ENCODE data around the gene RARB. TPM values are rescaled to one million over a fixed set of nuclear protein-coding genes. Genes with fewer than 3 reads are reported as not detected.

The RARB gene
- total and polyA plus RNA-seq, 9 of the 15 experiments (the other 6 are each of a cell fraction or from before 2014, with no cell fraction given) = 0.15 to 1.3 (median 0.27) TPM

GRCh38 chr3:25457671-25458419 is 29.8 kb downstream of the RARB start:
- no peaks in the 10 kb centered on the region for H3K36me3 ChIP-seq (ENCODE audit: control insufficient read depth, insufficient read depth, low read length)
- no peaks in the 10 kb centered on the region for H3K79me2 ChIP-seq (ENCODE audit: control insufficient read depth, insufficient read depth, low read length)
- H3K4me2 ChIP-seq (ENCODE audit: insufficient read depth, low read length) = no peak overlapping the region
- in situ Hi-C loops (cut with MboI) (no loop called here), intact Hi-C loops (cut with micrococcal nuclease) (no loop called here)
- H3K4me3 ChIP-seq = no peak overlapping the region
- FAIRE-seq = no peak
- no peaks in the 10 kb centered on the region for H4K20me1 ChIP-seq (replicated peaks; ENCODE audit: control insufficient read depth, insufficient read depth, low read length)
- 0% methylated on average over 7 of the region's 7 CpGs for WGBS (ENCODE audit: insufficient coverage, low coverage, missing lambda C conversion rate)
- H3K9me3 ChIP-seq (replicated peaks; ENCODE audit: control insufficient read depth, insufficient read depth, low read depth, low read length) = no peaks in the 10 kb centered on the region
- ATAC-seq = no peak
- TF ChIP-seq ATF3 (IDR thresholded peaks at IDR 0.05) (peak; percentile 45; the same call in 1 of the 2 replicates), ATF3 (CRISPR knock-in tag; conservative IDR thresholded peaks at IDR 0.05) (no peak), HOMEZ (CRISPR knock-in tag; IDR thresholded peaks at IDR 0.05) (no peak), RAD21 (CRISPR knock-in tag; conservative IDR thresholded peaks at IDR 0.05 in 1 of 2, IDR thresholded peaks at IDR 0.05 in 1 of 2) (no peak)
- no TSS peak for BruUV-seq (replicated peaks)
- no peak overlapping the region for H2AFZ ChIP-seq (ENCODE audit: low read depth, low read length)
- ChIA-PET POLR2A (no interaction called here), CTCF (ENCODE audit: low intra/inter-chr PET ratio) (no interaction called here)
- no peaks in the 10 kb centered on the region for H3K4me1 ChIP-seq (replicated peaks in 1 of 2; ENCODE audit: control insufficient read depth in 2 of 2, insufficient read depth in 2 of 2, low read length in 2 of 2)
- peaks cover 0 to 12% of the 10 kb centered on the region in 2 experiments; a peak in 2 of 5 replicates for H3K27me3 ChIP-seq (ENCODE audit: control insufficient read depth in 2 of 2, insufficient read depth in 2 of 2, low read length in 2 of 2)
- no peak overlapping the region for H3K27ac ChIP-seq (ENCODE audit: extremely low read depth, low read depth, low read length)
- no peaks in the 10 kb centered on the region for H3K9me1 ChIP-seq (ENCODE audit: control insufficient read depth, insufficient read depth, low read length)
- H3K9ac ChIP-seq (ENCODE audit: insufficient read depth in 1 of 2, low read depth in 2 of 2, low read length in 2 of 2) = no peak overlapping the region
- no peak for DNase-seq (ENCODE audit: extremely low read depth in 1 of 4, low spot score in 3 of 4)

All from K562 (cell line).